RWPE1 (cell line): ENCODE measurements around the gene MIP.

ENCODE experiments used
- CTCF ChIA-PET: fragments of 350-600 bp; sonication (Branson Sonifier 250); formaldehyde crosslinking; extraction: SDS; loops from one replicate; lab custom pipeline; 2021; lab: Yijun Ruan, JAX
- POLR2A ChIA-PET: fragments of 400-600 bp; formaldehyde crosslinking; extraction: SDS; loops from one replicate; lab custom pipeline; 2020; ENCODE audit warnings: antibody characterized with exemption; ENCODE audit not compliant: low non-redundant PET; lab: Yijun Ruan, JAX
- DNase-seq: peaks from one replicate; pipeline ENCODE4 v3.0.0; 2012; ENCODE audit warnings: low spot score
- H3K27ac ChIP-seq: fragments of 450-650 bp; 2 replicates; pipeline ENCODE4 v1.5.1; 2017
- TF ChIP-seq, protein P1 (sequence below): fragments of 450-650 bp; conservative IDR thresholded peaks from 2 replicates; pipeline ENCODE4 v1.5.1; 2017; ENCODE audit warnings: low read depth, mild to moderate bottlenecking

Gene MIP

DNA sequence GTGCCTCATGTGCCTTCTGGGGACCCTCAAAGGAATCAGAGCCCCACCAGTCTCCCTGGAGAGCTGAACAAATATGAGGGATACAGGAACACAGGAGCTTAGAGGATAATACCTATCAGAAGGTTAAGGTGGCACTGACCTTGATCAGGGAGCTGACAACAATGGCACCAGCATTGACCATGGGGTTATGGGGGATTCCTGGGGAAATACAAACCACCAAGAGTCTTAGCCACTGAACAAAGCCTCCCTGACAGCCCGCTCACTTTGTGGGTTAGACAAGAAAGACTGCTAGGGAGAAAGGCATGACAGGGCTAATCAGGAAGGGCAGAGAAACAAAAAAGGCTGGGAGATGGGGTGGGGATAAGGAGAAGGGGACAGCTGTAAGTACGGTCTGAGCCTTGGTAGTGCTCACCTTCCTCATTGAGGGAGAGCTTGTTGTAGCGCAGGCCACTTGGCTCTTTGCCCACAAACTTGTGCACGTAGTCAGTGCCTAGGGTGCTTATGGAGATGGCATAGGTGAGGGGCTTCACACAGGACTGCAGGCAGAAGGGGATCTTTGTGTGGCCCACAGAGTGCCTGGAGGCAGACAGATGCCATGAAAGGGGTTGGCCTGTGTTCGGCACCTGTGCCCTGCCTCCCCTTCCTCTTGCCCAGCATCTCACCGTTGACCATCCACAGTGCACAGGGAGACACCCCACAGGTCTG is 23.2 kb upstream of the MIP start:
- ChIA-PET CTCF (interaction anchor here (0.6 to 0.7 kb wide), 2 partner anchors 188 to 417 kb away, joined by 3 to 6 read pairs; no protein-coding TSS in a partner anchor), POLR2A (interaction anchor here (0.6 to 0.7 kb wide), 2 partner anchors 20 to 132 kb away, joined by 4 to 5 read pairs; no protein-coding TSS in a partner anchor)
- TF ChIP-seq, protein P1, sequence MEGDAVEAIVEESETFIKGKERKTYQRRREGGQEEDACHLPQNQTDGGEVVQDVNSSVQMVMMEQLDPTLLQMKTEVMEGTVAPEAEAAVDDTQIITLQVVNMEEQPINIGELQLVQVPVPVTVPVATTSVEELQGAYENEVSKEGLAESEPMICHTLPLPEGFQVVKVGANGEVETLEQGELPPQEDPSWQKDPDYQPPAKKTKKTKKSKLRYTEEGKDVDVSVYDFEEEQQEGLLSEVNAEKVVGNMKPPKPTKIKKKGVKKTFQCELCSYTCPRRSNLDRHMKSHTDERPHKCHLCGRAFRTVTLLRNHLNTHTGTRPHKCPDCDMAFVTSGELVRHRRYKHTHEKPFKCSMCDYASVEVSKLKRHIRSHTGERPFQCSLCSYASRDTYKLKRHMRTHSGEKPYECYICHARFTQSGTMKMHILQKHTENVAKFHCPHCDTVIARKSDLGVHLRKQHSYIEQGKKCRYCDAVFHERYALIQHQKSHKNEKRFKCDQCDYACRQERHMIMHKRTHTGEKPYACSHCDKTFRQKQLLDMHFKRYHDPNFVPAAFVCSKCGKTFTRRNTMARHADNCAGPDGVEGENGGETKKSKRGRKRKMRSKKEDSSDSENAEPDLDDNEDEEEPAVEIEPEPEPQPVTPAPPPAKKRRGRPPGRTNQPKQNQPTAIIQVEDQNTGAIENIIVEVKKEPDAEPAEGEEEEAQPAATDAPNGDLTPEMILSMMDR: no peak
- no peak overlapping the region for H3K27ac ChIP-seq
- DNase-seq: no peak

DNA sequence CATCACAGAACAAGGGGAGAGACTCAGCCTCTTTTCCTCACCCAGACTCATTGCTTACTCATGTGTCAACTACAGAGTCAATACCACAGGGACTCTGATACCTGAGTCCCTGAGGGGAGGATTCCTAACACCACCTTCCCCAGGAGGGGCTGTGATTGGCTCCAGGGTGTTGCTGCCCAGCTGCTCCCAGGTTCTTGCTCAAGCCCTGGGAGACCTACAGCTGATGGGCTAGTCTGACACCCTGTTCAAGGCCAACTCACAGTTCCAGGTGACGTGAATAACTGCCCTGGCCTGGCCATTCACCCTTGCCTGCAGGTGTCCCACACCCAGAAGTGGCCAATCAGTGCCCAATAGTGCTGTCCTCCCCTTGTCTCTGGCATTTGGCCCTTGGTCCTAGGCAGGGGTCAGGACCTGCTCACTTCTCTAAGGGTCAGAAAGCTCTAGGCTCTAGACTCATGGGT is 22.5 kb upstream of the MIP start:
- POLR2A ChIA-PET: interaction anchor here (0.6 to 0.7 kb wide), 2 partner anchors 20 to 132 kb away, joined by 4 to 5 read pairs; no protein-coding TSS in a partner anchor

DNA sequence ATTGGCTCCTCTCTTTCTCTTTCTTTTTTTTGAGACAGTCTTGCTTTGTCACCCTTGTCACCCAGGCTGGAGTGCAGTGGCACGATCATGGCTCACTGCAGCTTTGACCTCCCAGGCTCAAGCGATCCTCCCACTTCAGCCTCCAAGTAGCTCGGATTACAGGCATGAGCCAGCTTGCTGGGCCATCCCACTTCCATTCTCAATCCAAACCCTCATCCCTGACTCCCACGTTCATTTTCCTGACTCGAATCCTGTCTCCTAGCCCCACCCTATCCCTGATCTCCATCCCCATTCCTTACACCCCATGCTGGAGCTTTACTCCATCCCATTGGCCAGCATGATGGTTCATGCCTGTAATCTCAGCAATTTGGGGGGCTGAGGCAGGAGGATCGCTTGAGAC is 21.7 kb upstream of the MIP start:
- CTCF ChIA-PET: no interaction called here
- no peak overlapping the region for H3K27ac ChIP-seq
- TF ChIP-seq, protein P1: no peak
- POLR2A ChIA-PET: no interaction called here
- DNase-seq: no peak

More for the DNA sequence above, 22.5 kb upstream of the MIP start:
- TF ChIP-seq, protein P1: no peak
- H3K27ac ChIP-seq: no peak overlapping the region
- CTCF ChIA-PET: no interaction called here
- no peak for DNase-seq

DNA sequence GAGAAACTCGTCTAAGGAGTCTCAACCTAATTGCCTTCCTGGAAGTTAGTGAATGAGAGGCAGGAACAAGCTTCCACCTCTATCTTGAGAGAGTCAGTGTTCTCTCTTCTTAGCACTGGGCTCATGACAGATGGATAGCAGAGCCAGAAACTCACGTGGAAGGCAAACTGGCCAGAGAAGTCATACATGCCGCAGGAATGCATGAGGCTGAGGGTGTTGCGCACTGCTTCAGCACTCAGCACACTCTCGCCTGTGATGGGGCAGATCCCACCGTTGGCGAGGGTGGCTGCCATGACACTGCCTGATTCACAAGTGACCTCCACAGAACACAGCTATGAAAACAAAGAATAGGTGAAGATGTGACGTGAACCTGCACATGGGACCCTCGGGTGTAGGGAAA is 19.9 kb upstream of the MIP start:
- TF ChIP-seq, protein P1: no peak
- no peak for DNase-seq
- no peak overlapping the region for H3K27ac ChIP-seq
- ChIA-PET POLR2A (no interaction called here), CTCF (interaction anchor here (2.0 kb wide), 1 partner anchor 10 kb away, joined by 7 read pairs; no protein-coding TSS in a partner anchor)

DNA sequence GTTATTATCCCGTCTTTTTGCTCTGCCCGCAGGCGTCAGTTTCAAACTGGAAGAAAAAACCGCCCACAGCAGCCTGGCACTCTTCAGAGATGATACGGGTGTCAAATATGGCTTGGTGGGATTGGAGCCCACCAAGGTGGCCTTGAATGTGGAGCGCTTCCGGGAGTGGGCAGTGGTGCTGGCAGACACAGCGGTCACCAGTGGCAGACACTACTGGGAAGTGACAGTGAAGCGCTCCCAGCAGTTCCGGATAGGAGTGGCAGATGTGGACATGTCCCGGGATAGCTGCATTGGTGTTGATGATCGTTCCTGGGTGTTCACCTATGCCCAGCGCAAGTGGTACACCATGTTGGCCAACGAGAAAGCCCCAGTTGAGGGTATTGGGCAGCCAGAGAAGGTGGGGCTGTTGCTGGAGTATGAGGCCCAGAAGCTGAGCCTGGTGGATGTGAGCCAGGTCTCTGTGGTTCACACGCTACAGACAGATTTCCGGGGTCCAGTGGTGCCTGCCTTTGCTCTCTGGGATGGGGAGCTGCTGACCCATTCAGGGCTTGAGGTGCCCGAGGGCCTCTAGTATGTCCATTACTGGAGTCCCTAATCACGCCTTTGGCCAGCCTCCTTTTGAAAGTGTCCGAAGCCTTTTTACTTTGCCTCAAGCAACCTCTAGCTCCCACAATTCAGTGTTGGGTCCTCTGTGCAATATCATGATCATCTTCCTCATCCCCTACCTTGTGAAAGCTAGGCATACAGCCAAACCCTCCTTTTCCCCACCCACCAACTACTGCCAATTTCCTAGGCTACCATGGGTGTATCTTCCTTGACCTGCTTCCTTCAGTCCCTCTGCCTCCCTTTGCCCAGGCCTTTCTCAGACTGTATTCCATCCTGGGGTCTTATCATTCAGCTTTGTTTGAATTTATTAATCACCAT is 14.8 kb upstream of the MIP start:
- no peak for DNase-seq
- TF ChIP-seq, protein P1: no peak
- H3K27ac ChIP-seq: peak overlapping the region; percentile 83
- POLR2A ChIA-PET: no interaction called here
- CTCF ChIA-PET: interaction anchor here (0.5 to 0.7 kb wide), 4 partner anchors 22 to 1007 kb away, joined by 3 read pairs; no protein-coding TSS in a partner anchor
